CD14-positive monocyte (primary cell): Measurements from ENCODE around the gene WDR64. TPM values are rescaled to one million over a fixed set of nuclear protein-coding genes. Genes with fewer than 3 reads are reported as not detected.

Experiments
- DNase-seq, 3 donors: peaks; one replicate each; pipeline ENCODE4 v3.0.0-alpha.2; 2011 to 2022
- H2AFZ ChIP-seq: 2 replicates; pipeline ENCODE4 v1.6.0; 2012; ENCODE audit warnings: mild to moderate bottlenecking, low read depth, low read length, inconsistent platforms; ENCODE audit not compliant: insufficient read depth, poor library complexity, severe bottlenecking
- H3K27ac ChIP-seq, 2 donors: 1 replicate in 1 of 2; 2 replicates in 1 of 2; pipeline ENCODE4 v1.5.1; 2012 to 2013; ENCODE audit warnings: low read length in 2 of 2, control low read depth in 1 of 2, inconsistent platforms in 1 of 2, low read depth in 1 of 2, mild to moderate bottlenecking in 1 of 2
- H3K27me3 ChIP-seq, 2 donors: one replicate each; pipeline versions ENCODE4 v1.6.0 to v1.6.1; 2011 to 2013; ENCODE audit warnings: low read length in 2 of 2; ENCODE audit not compliant: control insufficient read depth in 2 of 2, insufficient read depth in 2 of 2
- H3K36me3 ChIP-seq, 2 donors: replicated peaks in 1 of 2; 1 replicate in 1 of 2; 2 replicates in 1 of 2; pipeline versions ENCODE4 v1.5.1 to v1.6.1; 2012 to 2013; ENCODE audit warnings: low read length in 2 of 2, control low read depth in 1 of 2, inconsistent platforms in 1 of 2, mild to moderate bottlenecking in 1 of 2; ENCODE audit not compliant: insufficient read depth in 2 of 2, control insufficient read depth in 1 of 2
- H3K4me1 ChIP-seq, 2 donors: 1 replicate in 1 of 2; 2 replicates in 1 of 2; pipeline versions ENCODE4 v1.5.1 to v1.6.1; 2012 to 2013; ENCODE audit warnings: low read length in 2 of 2, control low read depth in 1 of 2, inconsistent platforms in 1 of 2, mild to moderate bottlenecking in 1 of 2, moderate library complexity in 1 of 2; ENCODE audit not compliant: insufficient read depth in 2 of 2, control insufficient read depth in 1 of 2
- H3K4me2 ChIP-seq: replicated peaks from 2 replicates; pipeline ENCODE3; 2012; ENCODE audit warnings: low read length, moderate library complexity, mild to moderate bottlenecking; ENCODE audit not compliant: poor library complexity, severe bottlenecking; ENCODE audit errors: extremely low read depth
- H3K4me3 ChIP-seq, 3 experiments: fragments of 200-600 bp in 1 of 3; sonication (generic) in 1 of 3; replicated peaks in 1 of 3; 1 replicate in 2 of 3; 2 replicates in 1 of 3; pipeline ENCODE4 v1.5.1; 2011 to 2013; ENCODE audit warnings: low read length in 3 of 3, mild to moderate bottlenecking in 3 of 3, control low read depth in 2 of 3, low read depth in 2 of 3, inconsistent platforms in 1 of 3, moderate library complexity in 1 of 3
- H3K79me2 ChIP-seq: 2 replicates; pipeline ENCODE4 v1.6.0; 2012; ENCODE audit warnings: mild to moderate bottlenecking, control low read depth, inconsistent platforms, low read length, moderate library complexity; ENCODE audit not compliant: insufficient read depth
- H3K9ac ChIP-seq: 2 replicates; pipeline ENCODE4 v1.6.0; 2017; ENCODE audit warnings: low read length, mild to moderate bottlenecking; ENCODE audit not compliant: insufficient read depth, poor library complexity, severe bottlenecking
- H3K9me3 ChIP-seq, 2 donors: replicated peaks in 1 of 2; 1 replicate in 1 of 2; 2 replicates in 1 of 2; pipeline versions ENCODE4 v1.5.1 to v1.6.1; 2012 to 2013; ENCODE audit warnings: low read length in 2 of 2, control low read depth in 1 of 2; ENCODE audit not compliant: control insufficient read depth in 1 of 2, insufficient read depth in 1 of 2
- H4K20me1 ChIP-seq: 2 replicates; pipeline ENCODE4 v1.6.0; 2012; ENCODE audit warnings: mild to moderate bottlenecking, low read length, control low read depth, moderate library complexity; ENCODE audit not compliant: insufficient read depth
- H3K27ac Mint-ChIP-seq, 7 donors: one replicate each; pipeline ENCODE4 v1.8.0; 2020; ENCODE audit warnings: mild to moderate bottlenecking in 7 of 7, mixed read lengths in 7 of 7, moderate library complexity in 6 of 7, inconsistent platforms in 2 of 7
- H3K27me3 Mint-ChIP-seq, 3 donors: one replicate each; pipeline ENCODE4 v1.8.0; 2021 to 2022; ENCODE audit warnings: low read depth in 3 of 3, mild to moderate bottlenecking in 3 of 3, mixed read lengths in 3 of 3, moderate library complexity in 3 of 3, inconsistent platforms in 1 of 3
- H3K36me3 Mint-ChIP-seq, 2 donors: one replicate each; pipeline ENCODE4 v1.8.0; 2020; ENCODE audit warnings: mixed read lengths in 2 of 2, inconsistent platforms in 1 of 2, mild to moderate bottlenecking in 1 of 2
- H3K4me1 Mint-ChIP-seq: one replicate; pipeline ENCODE4 v1.8.0; 2020; ENCODE audit warnings: mild to moderate bottlenecking, mixed read lengths
- H3K4me3 Mint-ChIP-seq, 2 donors: one replicate each; pipeline ENCODE4 v1.8.0; 2020; ENCODE audit warnings: mild to moderate bottlenecking in 2 of 2, mixed read lengths in 2 of 2, moderate library complexity in 1 of 2
- H3K9me3 Mint-ChIP-seq, 7 donors: one replicate each; pipeline ENCODE4 v1.8.0; 2020 to 2022; ENCODE audit warnings: mixed read lengths in 7 of 7, mild to moderate bottlenecking in 6 of 7, moderate library complexity in 6 of 7, inconsistent platforms in 2 of 7
- CTCF ChIP-seq: fragments of 200-600 bp; IDR thresholded peaks from one replicate; pipeline ENCODE4 v1.8.0; 2022; ENCODE audit warnings: antibody characterized with exemption, mild to moderate bottlenecking
- WGBS: methylation state at CpG from one replicate; pipeline ENCODE4 v1.1.5; 2013; ENCODE audit warnings: missing lambda C conversion rate; ENCODE audit not compliant: insufficient coverage; 5-methylcytosine and 5-hydroxymethylcytosine counted together
- intact Hi-C, 2 donors: fragments of 100-400 bp; cut with micrococcal nuclease; formaldehyde crosslinking; loops; one replicate each; pipeline versions ENCODE4 v1.15.0 to v1.15.1; 2023
- polyA plus RNA-seq, 3 donors: library from polyadenylated mRNA; depleted of rRNA in 1 of 3; unstranded in 2 of 3; stranded (reverse) in 1 of 3; fragments of 300-500 nt in 2 of 3; fragments of >200 nt in 1 of 3; fragmentation: Illumina TruSeq in 2 of 3; gene quantifications; 1 replicate in 2 of 3; 2 replicates in 1 of 3; pipeline ENCODE4 v1.2.3, GENCODE V29; 2012 to 2021

WDR64 gene
- polyA plus RNA-seq, 3 donors: not detected

- Histone ChIP-seq H3K27me3 (no peaks in the 10 kb centered on the region), H3K4me3 (no peak overlapping the region), H3K9ac (no peak overlapping the region), H3K27ac (peak overlapping the region in 1 of 2 donors; percentile 15), H2AFZ (no peak overlapping the region), H3K9me3 (no peaks in the 10 kb centered on the region), H3K4me1 (peaks cover 0 to 8% of the 10 kb centered on the region in 2 donors), H4K20me1 (no peaks in the 10 kb centered on the region), H3K79me2 (peaks cover 4% of the 10 kb centered on the region), H3K4me2 (no peak overlapping the region), H3K36me3 (peaks cover 5 to 35% of the 10 kb centered on the region in 2 donors)
- peaks cover 33% of the 10 kb centered on the region for H3K4me1 Mint-ChIP-seq
- peaks cover 0 to 2% (median 0%) of the 10 kb centered on the region in 3 donors for H3K27me3 Mint-ChIP-seq
- peak overlapping the region in 4 of 7 donors; percentile 26 to 55 (median 29) for H3K27ac Mint-ChIP-seq
- peaks cover 37 to 38% of the 10 kb centered on the region in 2 donors for H3K36me3 Mint-ChIP-seq
- peak in 1 of 3 donors; percentile 62 for DNase-seq
- no peaks in the 10 kb centered on the region for H3K9me3 Mint-ChIP-seq
- WGBS: 66% methylated on average over 5 of the region's 9 CpGs
- TF ChIP-seq CTCF: peak; percentile 15
- no peak overlapping the region for H3K4me3 Mint-ChIP-seq
- intact Hi-C loops: no loop called here
These were observed 46.8 kb upstream of the WDR64 start for GRCh38 chr1:241605146-241605805.

- peak overlapping the region in 1 of 7 donors; percentile 56 for H3K27ac Mint-ChIP-seq
- no peaks in the 10 kb centered on the region for H3K27me3 ChIP-seq
- DNase-seq: no peak
- no peak overlapping the region for H3K27ac ChIP-seq
- H3K9me3 ChIP-seq: no peaks in the 10 kb centered on the region
- H3K36me3 Mint-ChIP-seq: peaks cover 30 to 34% of the 10 kb centered on the region in 2 donors
- H4K20me1 ChIP-seq: no peaks in the 10 kb centered on the region
- WGBS: 94% methylated on average over 2 of the region's 5 CpGs
- no peak for TF ChIP-seq CTCF
- no peak overlapping the region for H3K4me3 Mint-ChIP-seq
- H3K9me3 Mint-ChIP-seq: no peaks in the 10 kb centered on the region
- H3K4me1 Mint-ChIP-seq: peaks cover 24% of the 10 kb centered on the region
- no peak overlapping the region for H3K4me2 ChIP-seq
- no peak overlapping the region for H3K4me3 ChIP-seq
- H3K9ac ChIP-seq: no peak overlapping the region
- intact Hi-C loops: no loop called here
- peaks cover 5 to 28% of the 10 kb centered on the region in 2 donors for H3K36me3 ChIP-seq
- peaks cover 7% of the 10 kb centered on the region for H3K79me2 ChIP-seq
- no peak overlapping the region for H2AFZ ChIP-seq
- peaks cover 5 to 14% of the 10 kb centered on the region in 2 donors for H3K4me1 ChIP-seq
- H3K27me3 Mint-ChIP-seq: peaks cover 0 to 2% (median 0%) of the 10 kb centered on the region in 3 donors
These were observed 45.5 kb upstream of the WDR64 start for GRCh38 chr1:241606544-241606943.
